Mucosa of rectum (tissue), 2 donors: Measurements from ENCODE around the gene BMX.
A peak's percentile ranks its signal among the peaks of the same experiment; 100 is the strongest.

Source experiments
- H3K27ac ChIP-seq, 2 donors: one replicate each; pipeline ENCODE4 v1.7.0; 2013; ENCODE audit warnings: inconsistent platforms in 2 of 2, low read depth in 2 of 2, low read length in 2 of 2
- H3K27me3 ChIP-seq, 2 donors: one replicate each; pipeline ENCODE4 v1.7.0; 2013; ENCODE audit warnings: low read length in 2 of 2; ENCODE audit not compliant: control insufficient read depth in 2 of 2, insufficient read depth in 2 of 2
- H3K36me3 ChIP-seq, 2 donors: one replicate each; pipeline ENCODE4 v1.7.0; 2013; ENCODE audit warnings: low read length in 2 of 2; ENCODE audit not compliant: control insufficient read depth in 2 of 2, insufficient read depth in 2 of 2
- H3K4me1 ChIP-seq, 2 donors: one replicate each; pipeline ENCODE4 v1.7.0; 2013; ENCODE audit warnings: low read length in 2 of 2, mild to moderate bottlenecking in 1 of 2; ENCODE audit not compliant: control insufficient read depth in 2 of 2, insufficient read depth in 2 of 2
- H3K4me3 ChIP-seq, 2 donors: one replicate each; pipeline ENCODE4 v1.7.0; 2013; ENCODE audit warnings: low read length in 2 of 2
- H3K9ac ChIP-seq, 2 donors: one replicate each; pipeline ENCODE4 v1.7.0; 2013; ENCODE audit warnings: low read length in 2 of 2, low read depth in 1 of 2, mild to moderate bottlenecking in 1 of 2
- H3K9me3 ChIP-seq, 2 donors: one replicate each; pipeline ENCODE4 v1.7.0; 2013; ENCODE audit warnings: low read length in 2 of 2; ENCODE audit not compliant: control insufficient read depth in 2 of 2
- donor health status: healthy.
- donor health status: Normal muscosa, but diverticular disease.

The BMX gene

GRCh38 chrX:15524417-15524816, 23.8 kb downstream of the BMX start:
- Histone ChIP-seq H3K9ac (no peak overlapping the region), H3K9me3 (no peaks in the 10 kb centered on the region), H3K4me3 (no peak overlapping the region), H3K36me3 (no peaks in the 10 kb centered on the region), H3K27me3 (peaks cover 0 to under 1% of the 10 kb centered on the region in 2 donors), H3K4me1 (no peaks in the 10 kb centered on the region), H3K27ac (no peak overlapping the region)

- no peaks in the 10 kb centered on the region for H3K9me3 ChIP-seq
These were observed 25.2 kb downstream of the BMX start for GRCh38 chrX:15525664-15526416.

GRCh38 chrX:15529165-15529564, 28.6 kb downstream of the BMX start:
- Histone ChIP-seq H3K4me3 (no peak overlapping the region), H3K4me1 (no peaks in the 10 kb centered on the region), H3K27me3 (no peaks in the 10 kb centered on the region), H3K27ac (no peak overlapping the region), H3K36me3 (no peaks in the 10 kb centered on the region), H3K9me3 (no peaks in the 10 kb centered on the region), H3K9ac (no peak overlapping the region)

More at GRCh38 chrX:15525664-15526416, 25.2 kb downstream of the BMX start:
- Histone ChIP-seq H3K4me3 (no peak overlapping the region), H3K9ac (no peak overlapping the region), H3K4me1 (no peaks in the 10 kb centered on the region), H3K27ac (no peak overlapping the region), H3K36me3 (no peaks in the 10 kb centered on the region), H3K27me3 (no peaks in the 10 kb centered on the region)

GRCh38 chrX:15530318-15530717, 29.7 kb downstream of the BMX start:
- H3K4me3 ChIP-seq, result no peak overlapping the region
- no peaks in the 10 kb centered on the region for H3K36me3 ChIP-seq
- no peaks in the 10 kb centered on the region for H3K9me3 ChIP-seq
- no peak overlapping the region for H3K27ac ChIP-seq
- no peak overlapping the region for H3K9ac ChIP-seq
- no peaks in the 10 kb centered on the region for H3K4me1 ChIP-seq
- H3K27me3 ChIP-seq, result peaks cover 0 to 3% of the 10 kb centered on the region in 2 donors

- no peaks in the 10 kb centered on the region for H3K9me3 ChIP-seq
- H3K4me1 ChIP-seq, result no peaks in the 10 kb centered on the region
- no peak overlapping the region for H3K27ac ChIP-seq
- H3K36me3 ChIP-seq, result no peaks in the 10 kb centered on the region
- H3K27me3 ChIP-seq, result peaks cover 0 to 3% of the 10 kb centered on the region in 2 donors
- H3K4me3 ChIP-seq, result no peak overlapping the region
- H3K9ac ChIP-seq, result no peak overlapping the region
These were observed 46.1 kb downstream of the BMX start for GRCh38 chrX:15546745-15547144.

GRCh38 chrX:15547356-15547755, 46.7 kb downstream of the BMX start:
- no peaks in the 10 kb centered on the region for H3K36me3 ChIP-seq
- no peaks in the 10 kb centered on the region for H3K4me1 ChIP-seq
- H3K9me3 ChIP-seq, result no peaks in the 10 kb centered on the region
- no peak overlapping the region for H3K9ac ChIP-seq
- H3K4me3 ChIP-seq, result no peak overlapping the region
- H3K27me3 ChIP-seq, result peaks cover 0 to 3% of the 10 kb centered on the region in 2 donors
- no peak overlapping the region for H3K27ac ChIP-seq

- Histone ChIP-seq H3K4me3 (no peak overlapping the region), H3K27ac (no peak overlapping the region), H3K4me1 (no peaks in the 10 kb centered on the region), H3K9me3 (no peaks in the 10 kb centered on the region), H3K36me3 (no peaks in the 10 kb centered on the region), H3K9ac (no peak overlapping the region), H3K27me3 (peaks cover 0 to 3% of the 10 kb centered on the region in 2 donors)
These were observed 48.8 kb downstream of the BMX start for GRCh38 chrX:15549189-15550012.

GRCh38 chrX:15559227-15559626, 58.6 kb downstream of the BMX start:
- Histone ChIP-seq H3K4me3 (no peak overlapping the region), H3K36me3 (no peaks in the 10 kb centered on the region), H3K27ac (no peak overlapping the region), H3K27me3 (peaks cover 5 to 16% of the 10 kb centered on the region in 2 donors), H3K4me1 (no peaks in the 10 kb centered on the region), H3K9ac (no peak overlapping the region), H3K9me3 (no peaks in the 10 kb centered on the region)

GRCh38 chrX:15560924-15561323, 60.3 kb downstream of the BMX start:
- H3K9ac ChIP-seq, result no peak overlapping the region
- H3K4me1 ChIP-seq, result no peaks in the 10 kb centered on the region
- H3K9me3 ChIP-seq, result no peaks in the 10 kb centered on the region
- peaks cover 5 to 16% of the 10 kb centered on the region in 2 donors for H3K27me3 ChIP-seq
- H3K4me3 ChIP-seq, result no peak overlapping the region
- H3K27ac ChIP-seq, result no peak overlapping the region
- no peaks in the 10 kb centered on the region for H3K36me3 ChIP-seq

GRCh38 chrX:15563056-15563455, 62.4 kb downstream of the BMX start:
- H3K27me3 ChIP-seq, result peaks cover 13 to 14% of the 10 kb centered on the region in 2 donors
- H3K4me1 ChIP-seq, result no peaks in the 10 kb centered on the region
- no peak overlapping the region for H3K4me3 ChIP-seq
- peak overlapping the region; percentile 11 to 17 for H3K27ac ChIP-seq
- no peak overlapping the region for H3K9ac ChIP-seq
- no peaks in the 10 kb centered on the region for H3K9me3 ChIP-seq
- no peaks in the 10 kb centered on the region for H3K36me3 ChIP-seq
